GM19438 (cell line): ENCODE measurements around the gene DIO3.

ENCODE experiments used
- ATAC-seq: cut with Tn5 transposase; IDR thresholded peaks from one replicate; pipeline ENCODE4 v1.9.1; 2021; ENCODE audit warnings: low read depth; ENCODE audit not compliant: unreplicated experiment

Gene DIO3

GRCh38 chr14:101561145-101561896 lies at the start of gene DIO3:
TSS of gene DIO3 (plus strand) at chr14:101561495.
- ATAC-seq, result no peak

GRCh38 chr14:101511620-101512375 lies 49.5 kb upstream of the DIO3 start:
- no peak for ATAC-seq

GRCh38 chr14:101512376-101512695 lies 49.0 kb upstream of the DIO3 start:
- ATAC-seq, result no peak

GRCh38 chr14:101514136-101514535 lies 47.2 kb upstream of the DIO3 start:
- ATAC-seq, result no peak

- ATAC-seq, result no peak
Observed at GRCh38 chr14:101516401-101516800, 44.9 kb upstream of the DIO3 start.

- no peak for ATAC-seq
Observed at GRCh38 chr14:101518611-101519473, 42.5 kb upstream of the DIO3 start.

- ATAC-seq, result no peak
Observed at GRCh38 chr14:101520621-101521472, 40.4 kb upstream of the DIO3 start.

- ATAC-seq, result no peak
Observed at GRCh38 chr14:101521473-101521915, 39.8 kb upstream of the DIO3 start.

GRCh38 chr14:101521978-101522377 lies 39.3 kb upstream of the DIO3 start:
- no peak for ATAC-seq

- no peak for ATAC-seq
Observed at GRCh38 chr14:101525640-101526527, 35.4 kb upstream of the DIO3 start.

GRCh38 chr14:101527987-101528386 lies 33.3 kb upstream of the DIO3 start:
- ATAC-seq, result no peak

GRCh38 chr14:101529079-101529478 lies 32.2 kb upstream of the DIO3 start:
- no peak for ATAC-seq

GRCh38 chr14:101534198-101534597 lies 27.1 kb upstream of the DIO3 start:
- ATAC-seq, result no peak

- no peak for ATAC-seq
Observed at GRCh38 chr14:101535232-101535631, 26.1 kb upstream of the DIO3 start.

GRCh38 chr14:101535701-101536207 lies 25.5 kb upstream of the DIO3 start:
- no peak for ATAC-seq

GRCh38 chr14:101537286-101537685 lies 24.0 kb upstream of the DIO3 start:
- ATAC-seq, result no peak

- no peak for ATAC-seq
Observed at GRCh38 chr14:101538878-101539277, 22.4 kb upstream of the DIO3 start.

GRCh38 chr14:101539880-101540279 lies 21.4 kb upstream of the DIO3 start:
- no peak for ATAC-seq
